ENCODE data around the gene SLC17A4.

GRCh38 chr6:25754535-25754934 is at the start of gene SLC17A4:
- TF ChIP-seq CTCF (IDR thresholded peaks at IDR 0.05; ENCODE audit: low read length), result no peak
- no peak for TF ChIP-seq EZH2phosphoT487 (IDR thresholded peaks at IDR 0.05; ENCODE audit: low read length)

Measured in MM.1S (cell line).